Uterus (tissue), 2 donors: ENCODE results near the gene SIGLEC15.

Experiments used
- POLR2A ChIP-seq, 2 donors: fragments of 450-650 bp; IDR thresholded peaks; one replicate each; pipeline ENCODE4 v1.6.1; 2016; ENCODE audit warnings: antibody characterized with exemption in 2 of 2, mild to moderate bottlenecking in 1 of 2, moderate library complexity in 1 of 2
- TF ChIP-seq, protein P1 (sequence below), 4 experiments: fragments of 200-600 bp in 2 of 4; fragments of 450-650 bp in 2 of 4; sonication (generic) in 2 of 4; IDR thresholded peaks; one replicate each; pipeline ENCODE4 v1.5.1; 2016 to 2019; ENCODE audit warnings: antibody characterized with exemption in 4 of 4, mild to moderate bottlenecking in 2 of 4, moderate library complexity in 1 of 4

- no peak for TF ChIP-seq POLR2A (IDR thresholded peaks at IDR 0.05)
- TF ChIP-seq, protein P1, sequence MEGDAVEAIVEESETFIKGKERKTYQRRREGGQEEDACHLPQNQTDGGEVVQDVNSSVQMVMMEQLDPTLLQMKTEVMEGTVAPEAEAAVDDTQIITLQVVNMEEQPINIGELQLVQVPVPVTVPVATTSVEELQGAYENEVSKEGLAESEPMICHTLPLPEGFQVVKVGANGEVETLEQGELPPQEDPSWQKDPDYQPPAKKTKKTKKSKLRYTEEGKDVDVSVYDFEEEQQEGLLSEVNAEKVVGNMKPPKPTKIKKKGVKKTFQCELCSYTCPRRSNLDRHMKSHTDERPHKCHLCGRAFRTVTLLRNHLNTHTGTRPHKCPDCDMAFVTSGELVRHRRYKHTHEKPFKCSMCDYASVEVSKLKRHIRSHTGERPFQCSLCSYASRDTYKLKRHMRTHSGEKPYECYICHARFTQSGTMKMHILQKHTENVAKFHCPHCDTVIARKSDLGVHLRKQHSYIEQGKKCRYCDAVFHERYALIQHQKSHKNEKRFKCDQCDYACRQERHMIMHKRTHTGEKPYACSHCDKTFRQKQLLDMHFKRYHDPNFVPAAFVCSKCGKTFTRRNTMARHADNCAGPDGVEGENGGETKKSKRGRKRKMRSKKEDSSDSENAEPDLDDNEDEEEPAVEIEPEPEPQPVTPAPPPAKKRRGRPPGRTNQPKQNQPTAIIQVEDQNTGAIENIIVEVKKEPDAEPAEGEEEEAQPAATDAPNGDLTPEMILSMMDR (IDR thresholded peaks at IDR 0.05): no peak
Observed at GRCh38 chr18:45871431-45872084, 46.1 kb downstream of the SIGLEC15 start.
